ENCODE data around the gene SELENOS.
A peak's percentile ranks its signal among the peaks of the same experiment; 100 is the strongest.
"Not testable (repeated sequence)": the region's sequence is repeated elsewhere in the genome, so short reads cannot be mapped to it uniquely, and the experiment has no call there.

SELENOS gene

DNA sequence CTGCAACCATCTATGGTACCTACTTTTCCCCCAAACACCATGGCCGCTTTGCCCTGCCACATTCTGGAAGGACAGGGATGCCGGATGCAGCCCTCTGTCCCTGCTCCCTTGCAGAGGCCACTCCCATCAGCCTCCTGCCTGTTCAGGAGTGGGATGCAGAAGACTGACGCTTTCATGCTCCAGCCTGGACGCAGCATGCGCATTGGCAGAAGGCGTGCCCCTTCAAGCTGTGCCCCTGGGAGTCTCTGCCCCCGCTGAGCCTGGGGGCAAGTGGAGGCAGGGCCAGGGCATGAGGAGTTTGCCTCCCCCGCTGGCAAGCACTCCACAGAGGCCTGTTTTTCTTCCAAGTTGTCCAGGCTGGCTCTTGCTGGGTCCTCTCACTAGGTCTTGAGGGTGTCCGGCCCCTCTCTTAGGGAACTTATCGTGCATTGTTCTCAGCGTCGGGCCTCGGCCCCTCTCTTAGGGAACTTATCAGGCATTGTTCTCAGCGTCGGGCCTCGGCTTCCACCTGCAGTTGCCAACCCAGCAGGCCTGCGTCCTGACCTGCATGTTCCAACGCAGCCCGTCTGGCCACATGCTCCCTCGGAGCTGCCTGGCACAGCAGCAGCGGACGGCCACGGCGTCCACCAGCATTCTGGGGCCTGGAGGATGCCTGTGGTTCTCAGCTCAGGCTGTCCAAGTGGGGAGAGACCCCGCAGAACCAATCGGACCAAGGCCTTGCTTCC, 32.3 kb upstream of the SELENOS start:
- no peak for DNase-seq (ENCODE audit: low spot score)

DNA sequence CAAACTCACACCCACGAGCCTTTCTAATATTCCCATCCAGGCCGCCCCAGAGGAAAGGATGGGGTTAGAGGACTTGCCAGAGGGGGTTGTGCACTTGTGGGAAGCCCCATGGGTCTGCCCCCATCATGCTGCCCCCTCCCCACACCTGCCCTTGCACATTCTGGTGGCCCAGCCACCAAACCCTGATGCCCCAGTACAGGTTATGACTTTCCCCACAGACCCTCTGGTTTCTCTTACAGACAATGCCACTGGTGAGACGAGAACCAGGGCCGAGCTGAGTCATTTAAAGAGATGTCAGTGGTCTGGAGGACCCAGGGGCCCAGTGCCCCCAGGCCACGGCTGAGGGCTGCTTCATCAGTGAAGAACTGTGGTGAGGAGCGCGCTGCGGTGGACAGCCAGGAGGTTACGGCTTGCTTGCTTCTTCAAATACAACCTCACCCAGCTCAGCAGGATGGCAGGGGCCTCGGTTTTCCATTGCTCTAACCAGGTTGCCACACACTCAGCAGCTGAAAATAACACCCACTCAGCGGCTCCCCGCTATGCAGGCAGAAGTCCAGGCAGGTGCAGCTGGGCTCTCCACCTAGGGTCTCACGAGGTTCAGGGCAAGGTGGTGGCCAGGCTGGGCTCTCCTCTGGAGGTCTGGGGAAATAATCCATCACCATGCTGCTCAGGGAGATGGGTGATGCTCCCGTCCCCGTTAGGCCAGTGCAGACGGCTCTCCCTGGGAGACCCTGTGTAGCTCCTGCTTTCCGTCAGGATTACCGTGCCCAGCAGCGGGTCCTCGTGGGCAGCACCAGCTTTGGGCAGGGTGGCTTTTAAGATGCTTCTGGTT, 31.5 kb upstream of the SELENOS start:
- no peak for DNase-seq (ENCODE audit: low spot score)

DNA sequence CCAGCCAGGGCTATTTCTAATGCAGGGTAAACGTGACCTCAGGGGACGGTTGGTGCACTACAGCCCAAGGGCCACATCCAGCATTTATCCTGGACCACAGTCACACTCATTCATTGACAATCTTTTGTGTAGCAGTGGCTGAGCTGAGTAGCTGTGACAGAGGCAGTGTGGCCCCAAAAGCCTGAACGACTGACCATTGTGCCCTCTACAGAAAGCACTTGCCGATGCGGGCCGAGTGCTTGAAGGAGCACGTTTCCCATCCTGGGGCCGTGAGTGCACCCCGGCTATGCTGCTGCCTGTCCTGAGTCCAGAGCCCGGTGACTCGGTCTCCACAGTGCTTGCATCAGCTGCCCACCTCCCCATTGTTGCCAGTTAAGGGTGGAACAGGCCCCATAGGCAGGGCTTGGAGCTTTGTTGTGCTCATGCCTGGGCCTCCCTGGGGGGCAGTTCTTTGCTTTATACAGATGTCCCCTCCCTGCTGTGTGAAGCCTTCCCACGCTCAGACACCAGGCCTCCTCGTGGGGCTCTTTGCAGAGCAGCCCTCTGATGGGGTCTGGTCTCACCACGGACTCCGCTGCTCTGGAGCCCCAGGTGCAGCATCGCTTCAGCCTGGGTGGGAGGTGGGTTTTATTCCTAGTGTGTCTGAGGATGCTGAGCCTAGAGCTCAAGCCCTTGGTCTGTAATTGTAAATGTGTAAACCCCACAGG, 30.8 kb upstream of the SELENOS start:
- no peak for DNase-seq (ENCODE audit: low spot score)

DNA sequence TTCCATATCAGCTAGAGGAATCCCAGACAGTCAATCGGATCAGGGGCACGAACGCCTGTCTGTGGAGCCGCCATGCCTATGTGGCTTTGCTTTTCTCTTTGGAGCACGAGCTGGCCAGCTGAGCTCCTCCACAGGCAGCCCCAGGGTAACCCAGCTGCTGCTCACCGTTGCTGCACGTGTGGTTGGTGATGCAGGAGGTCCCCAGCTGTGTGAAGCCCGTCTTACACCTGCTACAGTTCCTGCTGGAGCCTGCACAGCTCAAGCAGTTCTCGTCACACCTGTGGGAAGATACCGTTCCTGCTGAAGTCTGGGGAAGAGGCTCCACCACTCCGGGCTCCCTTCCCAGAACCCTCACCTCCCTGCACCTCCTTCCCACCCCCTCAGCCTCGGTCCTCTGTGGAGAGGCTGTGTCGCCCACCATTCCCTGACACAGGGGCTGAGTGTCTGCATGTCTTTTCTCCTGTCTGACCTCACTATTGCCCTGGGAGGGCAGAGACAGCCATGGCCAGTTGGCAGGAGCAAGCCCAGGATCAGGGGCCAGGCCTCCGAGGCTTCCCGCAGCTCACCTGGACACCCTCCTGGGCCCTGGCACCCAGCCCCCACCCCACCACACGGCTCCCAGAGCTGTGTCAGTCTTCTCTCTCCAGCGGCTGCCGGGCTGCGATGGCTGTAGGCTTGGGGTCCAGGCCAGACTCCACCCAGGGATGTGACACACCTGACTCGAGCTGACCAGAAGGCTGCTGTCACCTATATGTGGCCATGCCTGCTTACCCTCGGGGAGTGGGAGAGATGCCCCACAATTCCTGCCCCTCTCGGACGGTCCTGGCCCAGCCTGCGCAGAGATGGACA, 30.0 kb upstream of the SELENOS start:
- no peak for DNase-seq (ENCODE audit: low spot score)

DNA sequence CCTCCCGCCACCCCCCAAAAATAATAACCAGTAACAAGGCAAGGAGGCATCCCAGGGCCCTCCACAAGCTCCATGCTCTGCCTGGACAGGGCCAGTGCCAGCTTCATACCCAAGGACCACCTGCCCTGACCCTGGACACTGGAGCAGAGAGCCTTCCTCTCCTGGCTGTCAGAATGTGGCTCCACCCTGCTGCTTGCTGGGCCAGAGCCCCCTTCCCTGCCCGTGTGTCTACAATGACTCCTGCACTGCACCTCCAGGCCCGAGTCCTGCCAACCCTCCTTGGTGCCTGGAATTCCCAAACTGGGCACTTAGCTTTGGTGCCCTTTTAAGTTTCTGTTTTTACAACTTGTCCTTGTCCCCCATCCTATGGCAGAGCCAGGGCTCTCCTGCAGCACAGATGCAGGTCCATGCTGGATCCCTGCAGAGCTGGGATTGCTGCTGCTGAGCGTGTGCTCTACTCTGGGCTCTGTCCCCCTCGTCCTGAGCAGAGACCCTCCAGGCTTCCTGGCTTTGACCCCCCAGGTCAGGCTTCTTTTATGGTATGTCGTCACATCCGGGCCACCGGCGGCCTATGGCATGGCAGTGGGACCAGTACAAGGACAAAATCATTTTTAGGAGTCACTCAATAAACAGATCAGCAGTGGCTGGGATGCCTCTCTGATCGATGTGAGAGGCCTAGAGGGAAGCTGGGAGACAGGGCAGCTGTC, 29.2 kb upstream of the SELENOS start:
- DNase-seq (ENCODE audit: low spot score): no peak

GRCh38 chr15:101305820-101306255, 28.6 kb upstream of the SELENOS start:
- no peak for DNase-seq (ENCODE audit: low spot score)

GRCh38 chr15:101303408-101303807, 26.1 kb upstream of the SELENOS start:
- DNase-seq (ENCODE audit: low spot score): no peak

DNA sequence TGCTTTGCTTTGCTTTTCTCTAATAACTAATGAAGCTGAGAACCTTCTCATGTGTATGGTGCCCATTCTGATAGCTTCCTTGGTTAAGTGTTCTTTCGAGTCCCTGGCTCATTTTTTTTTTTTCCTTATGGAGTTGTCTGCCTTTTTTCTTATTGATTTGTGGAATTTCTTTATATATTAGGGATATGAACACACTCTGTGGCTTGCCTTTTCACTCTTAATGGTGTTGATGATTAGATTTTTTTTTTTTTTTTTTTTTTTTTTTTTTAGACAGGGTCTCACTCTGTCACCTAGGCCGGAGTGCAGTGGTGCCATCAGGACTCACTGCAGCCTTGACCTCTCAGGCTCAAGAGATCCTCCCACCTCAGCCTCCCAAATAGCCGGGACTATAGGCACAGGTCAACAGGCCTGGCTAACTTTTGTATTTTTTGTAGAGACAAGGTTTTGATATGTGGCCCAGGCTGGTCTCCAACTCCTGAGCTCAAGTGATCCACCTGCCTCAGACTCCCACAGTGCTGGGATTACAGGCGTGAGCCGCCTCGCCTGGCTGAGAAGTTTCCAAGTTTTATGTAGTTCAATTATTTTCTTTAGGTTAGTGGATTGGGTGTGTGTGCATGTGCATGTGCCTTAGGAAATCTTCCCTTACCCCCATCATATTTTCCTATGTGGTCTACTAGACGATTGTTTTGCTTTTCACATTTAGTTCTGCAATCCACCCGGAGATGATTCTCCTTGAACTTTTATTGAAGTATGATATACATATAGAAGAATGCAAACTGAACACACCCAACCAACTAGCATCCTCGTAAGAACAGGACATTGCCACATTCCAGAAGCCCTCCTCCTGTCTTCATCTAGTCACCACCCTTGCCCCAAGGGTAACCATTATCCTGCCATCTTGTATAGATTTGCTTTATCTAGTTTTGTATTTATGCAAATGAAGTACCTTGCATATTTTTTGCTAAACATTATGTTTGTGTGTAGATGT, 19.4 kb upstream of the SELENOS start:
- DNase-seq (ENCODE audit: low spot score): no peak

DNA sequence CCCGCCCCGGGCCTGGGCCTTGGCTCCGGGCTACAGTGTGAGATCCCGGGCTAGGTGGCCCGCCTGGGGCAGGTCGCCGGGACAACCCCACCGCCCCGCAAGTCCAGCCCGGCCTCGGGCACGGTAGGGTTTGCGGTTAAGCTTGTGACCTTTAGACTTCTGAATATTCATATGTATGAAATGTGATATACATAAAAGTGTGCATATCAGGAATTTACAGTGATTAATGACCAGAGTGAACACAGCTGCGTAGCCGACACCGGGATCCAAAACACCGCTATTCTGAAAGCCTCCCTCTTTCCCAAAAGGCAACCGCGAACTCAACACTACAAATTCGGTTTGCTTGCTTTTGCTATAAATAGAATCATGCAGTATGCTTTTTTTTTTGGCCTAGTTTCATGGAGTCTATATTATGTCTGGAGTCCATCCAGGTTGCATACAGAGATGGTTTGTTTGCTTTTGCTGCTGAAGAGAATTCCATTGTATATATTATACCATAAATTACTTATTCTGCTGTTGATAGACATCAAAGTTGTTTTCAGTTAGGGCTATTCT, 18.4 kb upstream of the SELENOS start:
- DNase-seq (ENCODE audit: low spot score): no peak

GRCh38 chr15:101294731-101295606, 17.7 kb upstream of the SELENOS start, which contains the start of gene SNRPA1:
TSS of gene SNRPA1 (minus strand) at chr15:101295248. CDS start at chr15:101295178, 70 bp downstream.
- DNase-seq (ENCODE audit: low spot score): peak; percentile 96

DNA sequence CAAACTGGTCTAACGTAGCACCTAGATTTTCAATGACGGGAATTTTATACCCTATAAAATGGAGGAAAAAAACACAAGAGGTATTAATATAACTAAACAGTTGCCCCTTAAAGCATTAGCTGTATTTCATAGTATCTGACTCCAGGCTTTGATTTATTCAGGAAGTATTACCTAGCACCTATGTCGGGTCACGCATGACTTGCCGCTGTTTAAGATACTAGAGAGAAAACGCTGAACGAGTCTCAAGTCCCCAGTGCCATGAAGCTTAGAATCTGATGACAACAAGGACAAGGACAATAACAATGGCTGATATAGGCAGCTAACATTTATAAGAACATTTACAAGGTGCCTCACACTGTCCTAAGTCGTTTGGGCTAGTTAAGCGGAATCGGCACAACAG, 15.8 kb upstream of the SELENOS start:
- peak; percentile 29 for DNase-seq (ENCODE audit: low spot score)

DNA sequence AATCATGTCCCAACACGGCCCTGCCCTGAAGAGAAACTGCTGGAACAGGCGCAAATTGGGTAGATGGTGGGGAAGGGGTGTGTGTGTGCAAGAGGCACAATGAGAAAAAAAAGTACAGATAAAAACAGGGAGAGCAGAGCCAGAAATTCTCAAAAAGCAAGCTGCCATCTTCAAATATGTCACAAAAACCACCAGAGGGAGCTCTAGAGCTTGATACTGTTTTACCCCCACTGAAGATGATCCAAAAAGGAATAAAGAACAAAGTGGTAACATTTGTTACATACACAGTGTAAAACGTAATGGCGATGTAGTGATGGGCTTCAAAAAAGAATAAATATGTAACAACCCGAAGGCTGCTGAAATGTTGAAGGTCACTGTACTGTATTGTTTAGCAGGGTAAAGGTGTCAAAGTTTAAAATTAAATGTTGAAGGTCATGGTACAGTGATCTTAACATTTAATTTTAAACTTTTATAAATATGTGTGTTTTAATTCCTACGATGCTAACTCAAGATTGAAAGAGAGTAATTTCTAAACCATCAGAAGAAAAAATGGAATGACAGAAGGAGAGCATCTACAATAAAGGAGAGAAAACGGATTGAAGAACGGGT, 11.7 kb upstream of the SELENOS start:
- peak; percentile 70 for DNase-seq (ENCODE audit: low spot score)

DNA sequence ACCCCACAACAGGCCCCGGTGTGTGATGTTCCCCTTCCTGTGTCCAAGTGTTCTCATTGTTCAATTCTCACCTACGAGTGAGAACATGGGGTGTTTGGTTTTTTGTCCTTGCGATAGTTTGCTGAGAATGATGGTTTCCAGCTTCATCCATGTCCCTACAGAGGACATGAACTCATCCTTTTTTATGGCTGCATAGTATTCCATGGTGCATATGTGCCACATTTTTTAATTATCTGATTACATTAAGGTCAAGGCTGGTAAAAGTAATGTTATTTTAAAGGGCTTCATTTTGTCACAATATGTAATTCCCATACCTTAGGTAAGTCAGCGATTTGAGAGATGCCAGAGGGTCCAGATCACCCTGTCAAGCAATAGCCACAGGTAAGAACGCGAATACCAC, 10.1 kb upstream of the SELENOS start:
- not testable (repeated sequence) for DNase-seq (ENCODE audit: low spot score)

DNA sequence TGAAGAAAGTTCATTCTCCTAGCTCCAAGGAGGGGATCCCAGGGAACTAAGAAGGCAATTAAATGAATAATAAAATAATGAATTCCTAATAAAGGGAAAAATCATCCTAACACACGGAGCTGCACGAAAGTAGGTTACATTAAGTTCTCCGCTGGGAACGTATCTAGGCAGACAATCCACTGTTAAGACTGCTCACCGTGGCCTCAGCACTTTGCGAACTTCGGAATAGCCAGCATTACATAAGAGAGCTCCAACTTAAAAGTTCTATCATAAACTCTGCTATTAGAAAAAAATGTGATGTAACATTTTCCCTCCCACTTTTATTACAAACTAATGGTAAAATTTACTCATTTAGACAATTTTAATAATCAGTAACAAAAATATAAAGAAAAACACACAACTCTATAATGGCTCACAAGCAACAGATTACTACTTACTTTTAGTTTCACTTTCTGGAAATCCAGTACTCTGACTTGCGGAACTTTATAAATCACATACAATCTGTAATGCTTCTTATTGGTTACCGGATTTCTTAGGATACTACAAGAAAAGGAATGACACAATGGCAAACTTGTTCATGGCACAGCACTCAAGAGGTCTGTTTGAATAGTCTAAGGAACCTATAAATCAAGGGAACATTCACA, 9.3 kb upstream of the SELENOS start:
- DNase-seq (ENCODE audit: low spot score): no peak

- no peak for DNase-seq (ENCODE audit: low spot score)
Measured at GRCh38 chr15:101283931-101284330, 6.6 kb upstream of the SELENOS start.

DNA sequence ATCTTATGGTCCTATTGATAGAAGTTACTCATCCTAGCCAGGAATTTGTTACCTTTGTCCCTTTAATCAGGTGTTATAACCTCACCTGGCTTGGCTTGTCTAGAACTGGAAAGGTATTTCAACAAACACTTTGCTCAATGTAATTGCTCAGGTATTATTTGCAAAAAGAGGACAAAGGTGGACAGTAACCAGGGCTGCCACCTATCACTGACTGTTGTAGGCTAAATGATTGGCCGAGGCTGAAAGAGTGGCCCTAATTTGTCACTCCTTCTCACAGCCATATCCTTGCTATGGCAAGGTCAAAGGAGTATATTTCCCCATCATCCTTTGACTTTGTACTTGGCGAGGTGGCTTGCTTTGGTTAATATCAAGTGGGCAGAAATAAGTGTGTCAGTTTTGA, 2.7 kb upstream of the SELENOS start:
- no peak for DNase-seq (ENCODE audit: low spot score)

DNA sequence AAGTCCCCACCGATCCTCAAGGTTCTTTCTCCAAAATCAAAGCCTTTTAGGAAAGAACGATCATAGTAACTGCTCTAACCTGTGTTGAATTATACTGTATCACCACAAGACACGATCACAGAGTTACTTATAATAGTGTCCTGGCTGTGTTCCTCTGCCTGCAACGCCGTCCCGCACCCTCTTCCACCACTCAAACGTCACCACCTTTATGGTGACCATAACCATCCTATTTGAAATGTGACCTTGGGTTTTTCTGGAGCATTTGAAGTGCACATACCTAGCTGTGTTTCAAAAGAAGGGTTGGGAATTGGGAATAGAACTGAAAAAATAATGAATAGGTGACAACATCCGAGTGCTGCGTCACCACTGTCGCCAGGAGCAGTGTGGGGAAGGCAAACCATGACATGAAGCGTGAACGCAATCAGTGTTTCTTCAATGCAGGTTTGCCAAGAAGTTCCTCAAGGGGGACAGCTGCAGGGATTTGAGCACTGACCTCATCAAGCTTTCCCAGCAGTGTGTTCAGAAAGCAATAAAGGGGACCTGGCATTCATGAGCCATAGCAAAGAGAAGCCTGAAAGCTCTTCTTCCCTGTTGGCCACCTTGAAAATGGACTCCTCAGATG, 769 bp upstream of the SELENOS start:
- DNase-seq (ENCODE audit: low spot score): no peak

All from germinal center (tissue), 1 donor.